GM04504 (cell line): ENCODE data around the gene CASQ1.

Experiments
- DNase-seq: peaks from one replicate; pipeline ENCODE4 v3.0.0-alpha.2; 2012; ENCODE audit warnings: low read depth

CASQ1 gene

GRCh38 chr1:160189649-160190625 is at the start of gene CASQ1:
CASQ1 (plus strand) TSS chr1:160190575; CDS start chr1:160190752, 177 bp downstream.
- peak; percentile 18 for DNase-seq

- DNase-seq, result no peak
These were observed 46.7 kb upstream of the CASQ1 start for GRCh38 chr1:160143695-160144094.

GRCh38 chr1:160144921-160145320 is 45.5 kb upstream of the CASQ1 start:
- DNase-seq, result peak; percentile 47

- no peak for DNase-seq
These were observed 44.3 kb upstream of the CASQ1 start for GRCh38 chr1:160146107-160146506.

- no peak for DNase-seq
These were observed 42.3 kb upstream of the CASQ1 start for GRCh38 chr1:160148121-160148520.

GRCh38 chr1:160149233-160149632 is 41.1 kb upstream of the CASQ1 start:
- no peak for DNase-seq

- DNase-seq, result peak; percentile 60
These were observed 40.7 kb upstream of the CASQ1 start for GRCh38 chr1:160149716-160150115.

GRCh38 chr1:160151303-160151702 is 39.1 kb upstream of the CASQ1 start, which contains the start of gene ATP1A4:
ATP1A4 (plus strand) TSS chr1:160151603; CDS start chr1:160152041, 438 bp downstream.
- no peak for DNase-seq

GRCh38 chr1:160154790-160155189 is 35.6 kb upstream of the CASQ1 start:
- DNase-seq, result no peak

GRCh38 chr1:160156361-160156760 is 34.0 kb upstream of the CASQ1 start:
- DNase-seq, result no peak

- DNase-seq, result no peak
These were observed 33.2 kb upstream of the CASQ1 start for GRCh38 chr1:160157174-160157573.

GRCh38 chr1:160158031-160158430 is 32.3 kb upstream of the CASQ1 start:
- no peak for DNase-seq

- DNase-seq, result no peak
These were observed 31.8 kb upstream of the CASQ1 start for GRCh38 chr1:160158534-160158933.

GRCh38 chr1:160159846-160160245 is 30.5 kb upstream of the CASQ1 start:
- no peak for DNase-seq

GRCh38 chr1:160161965-160162705 is 28.2 kb upstream of the CASQ1 start:
- no peak for DNase-seq

- DNase-seq, result no peak
These were observed 27.4 kb upstream of the CASQ1 start for GRCh38 chr1:160162931-160163330.

GRCh38 chr1:160163615-160164014 is 26.8 kb upstream of the CASQ1 start:
- no peak for DNase-seq

GRCh38 chr1:160164121-160164520 is 26.3 kb upstream of the CASQ1 start:
- DNase-seq, result no peak

GRCh38 chr1:160166166-160166868 is 24.1 kb upstream of the CASQ1 start:
- no peak for DNase-seq

- DNase-seq, result no peak
These were observed 23.3 kb upstream of the CASQ1 start for GRCh38 chr1:160167056-160167455.

GRCh38 chr1:160167580-160167979 is 22.8 kb upstream of the CASQ1 start:
- no peak for DNase-seq

GRCh38 chr1:160168016-160168415 is 22.4 kb upstream of the CASQ1 start:
- DNase-seq, result no peak
